Activated T-cell treated with anti-CD3 and anti-CD28 coated beads for 1 hour (primary cell): ENCODE data around the gene ELF5.

Experiments
- DNase-seq: peaks from one replicate; pipeline ENCODE4 v3.0.0-alpha.2; 2020; ENCODE audit warnings: low read depth

The ELF5 gene

DNA sequence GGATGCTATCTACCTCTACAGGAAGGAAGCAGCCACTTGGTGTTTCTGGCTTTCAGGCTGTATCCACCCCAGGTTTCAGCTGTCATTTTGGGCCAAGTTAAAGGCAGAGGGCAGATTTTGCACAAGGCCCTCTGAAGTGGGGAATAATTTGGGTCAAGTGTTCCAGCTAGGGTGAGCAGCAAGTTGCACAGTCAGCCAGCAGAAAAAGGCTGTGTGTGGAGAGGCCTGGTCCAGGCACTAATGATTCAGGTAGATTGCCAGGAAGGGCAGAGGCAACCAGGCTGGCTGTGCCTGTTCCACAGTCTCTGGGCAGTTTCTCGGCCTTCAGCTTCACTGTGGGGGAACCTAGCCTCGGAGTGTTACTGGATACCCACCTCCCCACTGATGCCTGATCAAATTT lies 8.6 kb upstream of the ELF5 start:
- DNase-seq, result no peak

DNA sequence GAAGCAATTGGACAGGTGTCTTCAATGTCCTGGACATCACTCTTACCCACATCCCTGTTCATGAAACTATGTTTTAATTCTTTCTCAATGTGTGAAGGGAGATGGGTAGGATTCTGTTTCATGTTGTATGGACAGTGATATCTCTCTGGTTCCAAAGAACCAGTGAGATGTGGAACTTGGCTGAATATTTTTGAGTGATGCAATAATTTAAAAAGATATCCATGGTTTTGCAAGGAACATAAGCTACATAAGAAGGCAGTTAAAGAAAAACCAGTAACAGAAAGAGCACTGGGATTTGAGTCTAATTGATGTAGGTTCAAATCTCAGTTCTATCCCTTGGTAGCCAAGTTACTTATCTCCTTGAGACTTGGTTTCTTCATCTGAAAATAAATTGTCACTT lies 7.7 kb upstream of the ELF5 start:
- DNase-seq, result no peak

DNA sequence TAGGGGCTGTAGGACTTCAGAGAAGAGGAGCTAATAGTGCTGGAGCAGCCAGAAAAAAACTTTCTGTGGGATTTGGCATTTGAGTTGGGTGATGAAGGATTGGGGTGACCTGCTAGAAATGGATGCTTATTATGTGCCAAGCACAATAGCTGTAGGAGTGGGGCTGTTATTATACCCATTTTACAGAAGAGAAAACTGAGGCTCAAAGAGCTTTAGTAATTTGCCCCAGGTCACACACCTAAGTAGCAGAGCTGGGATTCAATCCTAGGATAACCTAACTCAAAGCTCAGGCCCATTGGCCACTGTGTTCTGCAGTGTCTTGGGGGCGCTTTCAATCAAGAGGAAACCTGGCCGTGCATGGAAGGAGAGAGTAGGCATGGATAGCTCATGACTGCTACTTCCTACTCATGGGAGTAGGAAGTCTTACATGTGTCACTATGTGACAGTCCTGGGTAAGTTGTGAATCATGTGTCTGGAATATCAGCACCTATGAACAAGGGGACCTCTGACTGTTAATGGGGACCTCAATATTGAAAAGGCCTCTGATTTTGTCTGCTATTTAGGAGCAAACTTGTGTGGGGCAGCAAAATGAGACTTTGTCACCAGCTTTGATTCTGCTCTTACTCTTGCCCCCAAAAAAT lies 6.1 kb upstream of the ELF5 start:
- no peak for DNase-seq

DNA sequence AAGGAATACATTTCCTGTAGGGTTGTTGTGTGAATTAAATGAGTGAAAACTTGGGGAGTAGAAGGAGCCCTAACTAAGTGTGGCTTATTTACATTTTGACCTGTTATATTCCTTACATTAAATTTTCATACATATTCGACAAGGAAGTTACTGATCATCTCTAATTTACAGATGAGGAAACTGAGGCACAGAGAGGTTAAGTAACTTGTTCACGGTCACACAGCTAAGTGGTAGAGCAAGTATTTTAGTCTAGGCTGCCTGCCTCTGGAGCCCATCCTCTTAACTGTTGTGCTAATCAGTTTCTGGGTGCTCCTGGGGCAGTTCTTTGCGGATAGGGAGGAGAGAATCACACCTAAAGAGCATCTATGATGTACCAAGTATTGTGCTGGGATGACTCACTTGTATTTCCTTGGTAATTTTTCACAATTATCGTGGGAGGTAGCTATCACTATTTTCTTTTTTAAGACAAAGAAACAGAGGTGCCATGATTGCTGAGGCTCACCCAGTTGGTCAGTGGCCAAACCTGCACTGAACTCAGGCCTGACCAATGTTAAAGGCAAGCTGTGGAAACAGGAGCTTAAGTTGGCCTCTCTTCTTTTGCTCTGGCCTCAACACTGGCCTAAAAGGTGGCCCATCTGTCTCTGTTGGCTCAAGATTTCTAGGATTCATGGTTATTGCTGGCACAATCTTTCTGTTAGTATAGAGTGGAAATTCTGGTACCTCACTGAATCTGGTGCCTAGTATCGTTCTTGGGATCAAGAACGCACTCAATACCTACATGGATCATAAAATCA lies 2.9 kb upstream of the ELF5 start:
- DNase-seq, result no peak

DNA sequence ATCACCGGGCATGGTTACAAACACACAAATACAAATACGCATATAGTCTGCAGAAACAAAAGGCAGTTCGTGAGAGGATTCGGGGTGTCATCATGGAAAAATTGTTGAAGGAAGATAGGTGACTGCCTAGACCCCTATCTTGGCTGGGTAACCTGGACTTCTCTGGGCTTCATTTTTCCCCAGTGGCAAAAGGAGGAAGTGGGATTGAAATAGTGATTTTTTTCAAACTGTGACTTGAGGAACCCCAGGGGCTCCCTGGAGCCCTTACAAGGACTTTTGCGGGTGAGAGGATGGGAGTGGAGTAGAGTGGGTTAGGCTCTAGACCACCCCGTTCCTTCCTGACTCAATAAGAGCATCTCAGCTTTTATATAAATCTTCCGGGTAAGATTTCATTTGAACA lies 1.0 kb upstream of the ELF5 start:
- no peak for DNase-seq

DNA sequence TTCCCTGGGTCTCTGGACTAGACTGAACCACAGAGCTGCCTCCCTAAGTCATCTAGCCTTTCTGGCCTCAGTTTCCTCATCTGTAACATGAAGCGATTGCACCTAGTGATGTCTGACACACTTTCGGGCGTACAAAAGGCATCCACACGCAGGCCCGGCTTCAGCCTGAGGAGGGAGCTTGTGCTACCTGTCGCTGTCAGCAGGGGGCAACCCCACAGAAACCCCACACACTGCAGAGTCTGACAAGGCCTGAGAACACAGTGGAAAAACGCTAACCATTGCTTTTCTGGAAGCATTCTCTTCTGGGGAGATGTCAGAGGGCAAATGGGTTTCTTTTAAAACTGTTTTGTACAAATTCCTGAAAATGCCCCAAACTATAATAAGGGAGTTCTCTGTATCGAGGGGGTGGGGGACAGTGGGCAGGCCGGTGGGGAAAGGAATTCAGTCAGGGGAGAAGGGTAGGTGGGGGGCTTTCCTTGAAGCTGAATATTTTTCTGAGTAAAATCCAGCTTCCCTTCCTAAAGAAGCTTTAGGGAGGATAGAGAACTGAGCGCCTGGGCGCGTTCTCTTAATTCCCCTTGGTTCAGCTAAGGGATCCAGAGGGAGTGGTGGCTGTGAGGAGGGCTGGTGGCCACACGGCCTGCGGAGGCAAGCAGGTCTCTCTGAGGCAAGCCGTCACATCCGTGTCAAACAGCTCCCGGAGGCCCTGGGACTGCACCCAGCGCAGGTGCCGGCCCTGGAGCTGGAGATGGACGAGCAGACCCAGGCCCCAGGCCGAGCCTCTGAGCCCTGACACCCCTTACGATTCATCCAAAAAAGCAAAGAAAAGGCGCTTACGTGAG lies 533 bp downstream of the ELF5 start:
- peak; percentile 29 for DNase-seq

DNA sequence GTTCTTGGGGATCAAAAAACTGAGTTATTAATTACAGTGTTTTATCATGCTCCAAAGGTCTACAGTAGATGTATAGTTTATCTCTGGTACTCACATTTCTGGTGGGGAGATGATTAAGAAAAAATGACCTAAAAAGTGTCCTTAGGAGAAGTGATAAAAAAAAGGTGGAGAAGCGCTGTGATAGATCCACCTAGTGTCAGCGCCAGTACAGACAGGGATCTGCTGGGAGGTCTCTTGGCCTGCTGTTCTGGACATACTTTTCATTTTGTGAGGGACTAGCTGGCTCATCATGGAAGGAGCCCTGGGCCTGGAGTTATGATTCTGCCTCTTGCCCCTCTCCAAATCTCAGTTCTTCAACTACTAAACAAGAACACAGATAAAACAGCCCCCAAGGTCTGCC lies 2.9 kb downstream of the ELF5 start:
- DNase-seq, result no peak

DNA sequence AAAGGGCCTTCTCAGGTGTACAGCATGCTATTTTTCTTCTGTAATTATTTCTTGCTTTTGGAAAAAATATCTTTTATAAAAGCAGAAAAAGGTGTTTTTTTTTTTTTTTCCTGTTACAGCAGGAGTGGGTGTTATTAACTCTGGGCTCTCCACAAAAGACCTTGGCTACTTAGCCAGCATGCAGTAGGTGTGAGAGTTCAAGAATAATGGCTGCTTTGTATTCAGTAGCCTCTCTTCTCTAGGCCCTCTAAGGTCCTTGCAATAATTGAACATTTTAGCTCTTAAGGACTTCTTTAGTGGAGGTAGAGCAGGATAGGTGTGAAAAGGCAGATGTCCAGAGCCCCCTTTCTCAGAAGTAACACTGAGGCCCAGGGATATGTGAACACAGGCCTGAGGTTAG lies 3.4 kb downstream of the ELF5 start:
- DNase-seq, result no peak

DNA sequence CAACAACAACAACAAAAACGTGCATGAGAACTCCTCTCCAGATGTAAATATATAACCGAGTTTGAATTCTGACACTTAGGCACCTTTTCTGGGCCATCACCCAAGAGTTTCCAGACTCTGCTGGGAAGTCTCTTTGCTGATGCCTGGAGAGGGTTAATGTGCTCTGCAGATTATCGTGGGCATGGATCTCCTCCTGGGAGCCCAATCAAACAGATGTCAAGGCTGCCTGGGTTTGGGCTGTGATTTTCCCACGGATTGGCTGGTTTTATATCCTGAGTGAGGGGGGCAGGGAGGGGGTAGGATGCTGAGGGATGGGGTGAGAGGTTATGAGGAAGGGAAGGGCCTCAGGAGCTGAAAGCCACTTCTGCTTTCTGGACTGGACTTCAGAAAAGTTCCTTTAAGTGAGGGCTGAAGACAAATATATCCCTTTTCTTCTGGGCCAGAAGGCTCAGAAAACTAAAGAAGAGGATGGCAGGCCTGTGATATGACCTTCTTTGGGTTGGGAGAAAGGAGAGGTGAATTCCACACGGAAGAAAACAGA lies 4.2 kb downstream of the ELF5 start:
- no peak for DNase-seq

DNA sequence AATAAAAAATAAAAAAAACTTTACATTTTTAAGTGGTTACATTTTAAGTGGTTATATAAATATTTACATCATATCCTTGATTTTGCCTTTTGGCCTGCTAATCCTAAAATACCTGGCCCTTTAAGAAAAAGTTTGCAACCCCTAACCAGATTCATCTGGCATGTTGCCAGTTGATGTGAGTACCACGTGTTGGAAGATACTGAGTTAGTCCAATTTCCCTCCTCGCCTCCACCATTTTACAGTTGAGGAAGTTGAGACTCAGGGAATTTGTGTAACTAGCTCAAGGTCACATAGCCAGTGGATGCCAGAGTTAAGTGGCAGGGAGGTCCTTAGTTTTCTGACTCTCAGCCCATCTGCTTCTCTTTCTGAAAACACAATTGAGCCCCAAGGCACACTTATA lies 5.1 kb downstream of the ELF5 start:
- no peak for DNase-seq

DNA sequence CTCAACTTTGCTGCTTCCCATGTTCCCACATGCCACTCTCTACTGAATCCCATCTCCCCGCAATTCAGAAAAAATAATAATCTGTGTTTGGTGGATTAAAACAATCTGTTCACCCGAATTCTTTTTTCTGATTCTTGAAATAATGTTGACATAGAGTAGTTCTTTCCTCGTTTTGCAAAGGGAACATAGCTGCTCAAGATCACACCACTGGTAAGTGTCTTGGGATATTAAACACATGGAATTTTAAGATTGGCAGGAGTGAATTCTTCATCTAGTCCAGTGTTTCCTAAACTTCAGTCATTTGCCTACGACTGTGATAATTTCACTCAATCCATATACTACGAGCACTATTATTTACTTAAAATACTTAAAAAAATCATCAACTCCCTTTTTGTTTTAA lies 6.0 kb downstream of the ELF5 start:
- no peak for DNase-seq

DNA sequence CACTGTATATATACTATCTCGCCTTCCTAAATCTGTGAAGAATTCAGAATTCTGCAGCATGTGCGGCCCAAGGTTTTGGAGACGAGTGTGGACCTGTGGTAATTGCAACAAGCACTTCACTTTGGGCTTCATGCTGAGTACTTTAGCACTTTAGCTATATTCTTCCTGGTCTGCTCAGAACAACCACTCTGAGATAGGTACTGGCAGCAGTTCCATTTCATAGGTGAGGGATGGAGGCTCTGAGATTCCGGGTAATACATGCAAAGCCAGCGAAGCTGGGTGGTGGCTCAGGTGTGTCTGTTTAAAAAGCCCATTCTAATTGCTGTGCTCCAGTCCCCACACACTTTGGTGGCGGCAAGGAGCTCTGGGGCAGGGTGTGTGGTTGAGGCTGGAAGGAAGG lies 6.4 kb downstream of the ELF5 start:
- no peak for DNase-seq

DNA sequence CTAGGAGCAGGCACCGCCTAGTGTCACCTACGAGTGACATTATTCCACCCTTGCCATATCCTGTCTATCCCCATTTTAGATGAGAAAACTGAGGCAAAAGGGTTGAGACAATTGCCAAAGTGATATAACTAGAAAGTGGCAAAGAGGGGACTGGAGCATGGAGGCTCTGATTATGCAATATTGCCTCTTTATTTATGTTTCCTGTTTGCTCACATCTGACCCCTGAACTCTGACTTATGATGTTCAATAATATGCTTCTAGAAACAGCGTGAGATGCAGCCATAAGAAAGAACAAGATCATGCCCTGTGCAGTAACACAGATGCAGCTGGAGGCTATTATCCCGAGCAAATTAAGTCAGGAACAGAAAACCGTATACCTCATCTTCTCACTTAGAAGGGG lies 7.7 kb downstream of the ELF5 start:
- no peak for DNase-seq

DNA sequence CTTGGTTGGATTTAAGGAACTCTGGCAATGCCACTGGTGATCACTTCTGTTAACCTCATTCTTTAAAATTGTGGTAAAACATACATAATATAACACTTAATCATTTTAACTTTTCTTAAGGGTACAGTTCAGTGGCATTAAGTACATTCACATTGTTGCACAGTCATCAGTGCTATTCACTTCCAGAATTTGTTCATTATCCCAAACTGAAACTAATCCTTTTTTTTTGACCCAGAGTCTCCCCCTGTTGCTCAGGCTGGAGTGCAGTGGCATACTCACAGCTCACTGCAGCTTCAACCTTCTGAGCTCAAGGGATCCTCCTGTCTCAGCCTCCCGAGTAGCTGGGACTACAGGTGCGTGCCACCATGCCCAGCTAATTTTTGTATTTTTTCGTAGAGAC lies 10.6 kb downstream of the ELF5 start:
- no peak for DNase-seq

DNA sequence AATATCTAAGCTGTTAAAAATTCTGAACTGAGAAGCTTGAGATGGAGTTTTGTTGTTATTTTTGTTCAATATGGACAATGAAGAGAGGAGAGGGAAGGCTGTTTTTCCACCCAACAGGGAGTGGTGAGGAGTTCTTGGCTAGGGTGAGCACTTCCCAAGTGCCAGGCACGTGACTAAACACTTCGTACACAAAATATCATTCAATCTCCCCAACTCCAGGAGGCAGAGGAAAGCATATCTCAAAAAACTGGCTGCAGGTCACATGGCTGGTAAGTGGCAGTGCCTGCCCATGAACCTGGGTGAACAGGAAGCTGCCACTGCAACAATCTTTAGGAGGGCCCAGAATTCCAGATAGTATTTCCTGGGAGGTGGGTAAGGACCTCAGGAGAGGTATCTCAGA lies 11.6 kb downstream of the ELF5 start:
- DNase-seq, result no peak

DNA sequence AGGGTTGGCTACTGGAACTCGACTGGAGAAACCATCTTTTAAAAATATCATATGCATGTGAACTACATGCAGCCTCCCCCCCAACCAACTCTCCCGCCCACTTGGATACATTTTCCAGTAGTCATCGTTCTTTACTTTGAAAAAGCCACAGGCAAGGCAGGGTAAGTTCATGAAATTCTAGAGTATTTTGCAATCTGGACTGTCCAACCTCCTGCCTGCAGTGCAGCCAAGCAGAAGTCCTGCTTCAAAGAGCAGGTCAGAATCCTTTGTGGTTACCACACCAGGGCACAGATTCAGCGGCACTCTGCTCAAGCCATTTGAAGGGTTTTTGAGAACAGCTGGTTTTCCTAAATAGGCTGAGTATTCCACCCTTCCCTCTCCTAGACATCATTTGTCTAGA lies 12.1 kb downstream of the ELF5 start:
- DNase-seq, result no peak

DNA sequence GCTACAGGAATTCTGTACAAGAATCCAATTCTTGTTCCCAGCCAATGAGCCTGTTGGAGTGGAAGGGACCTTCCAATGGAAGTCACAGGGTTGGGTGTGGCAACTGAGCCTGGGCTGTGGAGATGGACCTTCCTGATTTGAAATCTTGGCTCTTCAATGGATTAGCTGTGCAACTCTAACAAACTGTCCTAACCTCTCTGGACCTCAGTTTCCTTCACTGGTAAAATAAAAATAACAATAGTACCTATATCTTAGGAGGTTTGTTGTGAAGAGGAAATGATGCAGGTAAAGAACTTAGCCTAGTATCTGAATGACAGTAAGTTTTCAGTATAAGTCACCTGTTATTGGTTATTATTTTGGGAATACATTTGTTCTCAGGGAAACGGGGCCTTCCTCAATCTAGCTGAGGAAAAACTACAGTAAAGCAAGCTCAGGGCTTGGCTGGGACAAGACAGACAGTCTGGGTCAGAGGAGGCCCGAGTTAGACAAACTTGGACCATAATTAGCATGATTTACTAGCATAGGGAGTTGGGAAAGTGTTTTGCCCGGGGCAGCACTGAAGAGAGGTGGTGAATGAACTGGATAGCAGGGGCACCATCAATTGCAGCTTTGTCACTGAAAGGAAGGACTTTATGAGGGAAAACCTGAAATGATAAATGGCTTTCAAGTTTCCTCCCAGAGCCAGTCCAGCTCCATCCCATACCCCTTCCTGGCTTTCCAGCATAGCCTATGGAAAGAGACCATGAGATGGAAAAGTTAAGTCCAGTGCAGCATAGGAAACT lies 13.7 kb downstream of the ELF5 start:
- no peak for DNase-seq

DNA sequence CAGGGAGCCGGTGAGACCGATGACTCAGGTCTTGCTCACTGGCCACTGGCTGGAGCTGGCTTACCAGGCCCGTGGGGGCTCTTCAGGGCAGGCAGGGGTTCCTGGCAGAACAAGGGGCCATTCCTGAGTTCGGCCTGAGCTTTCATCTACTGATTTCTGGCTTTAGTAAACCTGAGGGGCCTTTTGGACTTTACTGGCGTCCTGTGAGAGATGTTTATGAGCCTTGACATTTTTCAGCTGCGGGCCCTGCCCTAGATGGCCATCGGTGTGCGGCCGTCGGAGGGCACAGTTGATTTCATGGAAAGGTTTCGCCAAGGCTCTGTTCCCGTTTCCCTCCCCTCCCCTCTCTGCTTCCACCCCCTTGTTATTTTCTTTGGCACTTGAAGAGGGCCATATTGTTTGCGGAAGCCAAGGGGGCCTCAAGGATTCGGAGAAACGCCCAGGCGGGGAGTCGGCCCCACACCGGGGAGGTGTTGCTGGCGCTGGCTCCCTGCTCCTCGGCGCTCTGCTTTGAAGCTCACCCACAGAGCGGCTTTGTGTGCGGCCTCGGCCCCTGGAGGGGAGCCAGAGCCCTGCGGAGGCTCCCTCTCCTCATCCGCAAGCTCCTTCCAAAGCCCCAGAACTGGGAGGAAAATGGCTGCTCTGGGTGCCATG lies 17.7 kb downstream of the ELF5 start:
- no peak for DNase-seq

DNA sequence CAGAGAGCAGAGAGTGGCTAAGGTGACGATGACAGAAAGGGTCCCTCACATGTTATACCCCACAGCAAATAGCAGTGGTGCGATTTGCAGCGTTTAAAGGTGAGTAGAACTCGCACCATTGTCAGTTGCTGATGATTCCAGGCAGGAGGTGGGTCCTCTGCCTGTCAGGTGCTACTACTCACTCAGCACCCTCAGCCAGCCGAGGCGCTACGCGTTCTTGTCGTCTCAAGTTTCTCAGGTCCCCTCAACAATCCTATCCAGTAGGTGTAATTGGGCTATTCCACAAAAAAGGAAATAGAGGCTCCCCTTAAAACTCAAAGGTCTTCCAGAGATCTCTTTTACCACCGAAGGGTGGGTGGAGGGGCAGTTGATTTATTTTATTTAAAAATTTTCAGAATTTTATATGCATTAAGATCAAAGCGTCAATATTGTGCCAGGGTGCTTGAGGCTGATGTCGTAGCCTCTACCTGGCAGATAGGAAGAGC lies 18.3 kb downstream of the ELF5 start:
- no peak for DNase-seq

DNA sequence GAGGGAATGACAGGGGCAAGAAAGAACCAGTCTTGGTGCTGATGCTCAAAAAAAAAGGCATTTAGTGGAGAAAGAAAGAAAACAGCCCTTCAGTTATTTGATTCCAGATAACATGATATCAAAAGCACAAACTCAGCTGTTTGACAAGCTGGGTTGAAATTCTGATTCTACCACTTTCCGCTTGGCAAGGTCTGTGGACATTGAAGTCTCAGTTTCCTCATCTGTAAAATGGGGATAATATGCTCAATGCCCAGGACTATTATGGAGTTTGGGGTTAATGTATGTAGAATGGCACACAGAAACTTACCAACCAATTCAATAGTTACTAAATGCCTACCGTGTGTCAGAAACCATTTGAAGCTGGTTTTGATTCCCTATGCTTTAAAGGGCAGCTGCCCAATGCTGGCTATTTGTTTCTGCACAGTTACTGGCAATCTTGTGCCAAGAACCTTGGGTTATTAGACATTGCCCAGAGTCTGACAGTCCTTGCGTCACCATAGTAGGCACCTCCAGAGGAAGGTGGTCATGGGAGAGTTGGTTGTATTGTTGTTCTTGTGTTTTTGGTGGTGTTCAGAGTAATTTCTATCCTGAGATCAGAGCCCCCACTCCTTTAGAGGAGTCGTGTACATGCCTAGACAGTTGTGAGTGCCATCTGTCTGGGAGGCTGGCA lies 19.5 kb downstream of the ELF5 start:
- DNase-seq, result no peak

DNA sequence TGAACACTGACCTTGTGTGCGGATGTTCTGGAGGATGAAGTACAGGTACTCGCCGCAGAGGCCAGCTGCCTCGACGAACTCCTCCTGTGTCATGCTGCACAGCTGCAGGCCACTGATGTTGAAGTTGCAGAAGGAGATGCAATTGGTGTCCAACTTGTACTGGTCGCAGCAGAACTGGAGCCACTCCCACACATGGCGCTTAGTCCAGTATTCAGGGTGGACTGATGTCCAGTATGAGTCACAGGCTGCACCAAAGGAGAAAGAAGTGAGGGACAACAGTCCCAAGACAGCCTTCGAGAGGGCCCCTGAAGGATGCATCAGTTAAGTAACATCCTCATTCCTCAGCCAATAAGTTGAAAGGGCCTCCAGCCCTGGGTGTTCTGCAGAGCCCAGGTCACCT lies 20.1 kb downstream of the ELF5 start:
- DNase-seq, result no peak
